K562 (cell line): Measurements from ENCODE around the gene GOLGA2. TPM values are rescaled to one million over a fixed set of nuclear protein-coding genes. Genes with fewer than 3 reads are reported as not detected.

Source experiments
- ATAC-seq: fragments of 200-7000 bp; cut with Tn5 transposase; 3 replicates; pipeline ENCODE4 v1.9.1; 2020; ENCODE audit warnings: moderate library complexity
- BruUV-seq: library from RNA; stranded (reverse); fragments of 400-500 nt; replicated peaks from 2 replicates; lab custom pipeline; 2021; lab: Mats Ljungman, UMichigan
- CTCF ChIA-PET: fragments of 300-600 bp; formaldehyde crosslinking; extraction: SDS; loops from one replicate; lab custom pipeline; 2021; ENCODE audit warnings: low intra/inter-chr PET ratio; lab: Yijun Ruan, JAX
- POLR2A ChIA-PET: fragments of 300-600, 350-650 bp; sonication (Branson Sonifier 250); formaldehyde crosslinking; extraction: SDS; loops from one replicate; lab custom pipeline; 2021; ENCODE audit warnings: antibody characterized with exemption, inconsistent platforms; lab: Yijun Ruan, JAX
- DNase-seq, 4 experiments: peaks; one replicate each; pipeline versions ENCODE4 v3.0.0 to v3.0.0-alpha.2; 2011 to 2018; ENCODE audit warnings: low spot score in 3 of 4, mixed read lengths in 3 of 4; ENCODE audit errors: extremely low read depth in 1 of 4
- FAIRE-seq: peaks from 2 replicates; lab custom pipeline; 2011; peaks lifted over from hg19 to GRCh38; lab: Jason Lieb, UNC
- H2AFZ ChIP-seq: 2 replicates; pipeline ENCODE4 v1.6.0; 2011; ENCODE audit warnings: low read depth, low read length, control low read depth, inconsistent platforms
- H3K27ac ChIP-seq: fragments of 200-600 bp; 3 replicates; pipeline ENCODE4 v1.8.0; 2011; ENCODE audit warnings: low read depth, mild to moderate bottlenecking, control low read depth, inconsistent platforms, low read length, moderate library complexity, mixed read lengths; ENCODE audit errors: extremely low read depth
- H3K27me3 ChIP-seq, 2 experiments: fragments of 300-600 bp in 1 of 2; 2 replicates in 1 of 2; 3 replicates in 1 of 2; pipeline versions ENCODE4 v1.6.0 to v1.8.0; 2011; ENCODE audit warnings: inconsistent platforms in 2 of 2, low read length in 2 of 2, mild to moderate bottlenecking in 1 of 2, mixed read lengths in 1 of 2, moderate library complexity in 1 of 2; ENCODE audit not compliant: control insufficient read depth in 2 of 2, insufficient read depth in 2 of 2
- H3K36me3 ChIP-seq: fragments of 300-600 bp; 3 replicates; pipeline ENCODE4 v1.8.0; 2011; ENCODE audit warnings: mild to moderate bottlenecking, low read length, inconsistent platforms; ENCODE audit not compliant: control insufficient read depth, insufficient read depth
- H3K4me1 ChIP-seq, 2 experiments: fragments of 200-600 bp in 1 of 2; replicated peaks in 1 of 2; 2 replicates in 1 of 2; 3 replicates in 1 of 2; pipeline versions ENCODE4 v1.5.1 to v1.8.0; 2011; ENCODE audit warnings: inconsistent platforms in 2 of 2, low read length in 2 of 2, mild to moderate bottlenecking in 1 of 2, mixed read lengths in 1 of 2, moderate library complexity in 1 of 2; ENCODE audit not compliant: control insufficient read depth in 2 of 2, insufficient read depth in 2 of 2
- H3K4me2 ChIP-seq: 2 replicates; pipeline ENCODE4 v1.6.1; 2011; ENCODE audit warnings: low read length, control low read depth, inconsistent platforms, mixed read lengths; ENCODE audit not compliant: insufficient read depth
- H3K4me3 ChIP-seq: fragments of 200-600 bp; sonication (generic), shearing (Covaris generic); 2 replicates; pipeline ENCODE4 v1.5.1; 2016; ENCODE audit warnings: control low read depth, inconsistent platforms
- H3K79me2 ChIP-seq: fragments of 200-600 bp; 3 replicates; pipeline ENCODE4 v1.8.0; 2011; ENCODE audit warnings: low read length, inconsistent platforms; ENCODE audit not compliant: control insufficient read depth, insufficient read depth
- H3K9ac ChIP-seq, 2 experiments: 2 replicates each; pipeline versions ENCODE4 v1.6.0 to v1.6.1; 2011; ENCODE audit warnings: low read depth in 2 of 2, low read length in 2 of 2, control low read depth in 1 of 2, inconsistent platforms in 1 of 2, mild to moderate bottlenecking in 1 of 2, mixed read lengths in 1 of 2; ENCODE audit not compliant: insufficient read depth in 1 of 2
- H3K9me1 ChIP-seq: one replicate; pipeline ENCODE4 v1.6.0; 2011; ENCODE audit warnings: inconsistent platforms, mild to moderate bottlenecking, low read length, moderate library complexity; ENCODE audit not compliant: control insufficient read depth, insufficient read depth
- H3K9me3 ChIP-seq: replicated peaks from 2 replicates; pipeline ENCODE4 v1.5.1; 2011; ENCODE audit warnings: low read depth, low read length, inconsistent platforms; ENCODE audit not compliant: control insufficient read depth, insufficient read depth
- H4K20me1 ChIP-seq: replicated peaks from 2 replicates; pipeline ENCODE4 v1.6.1; 2011; ENCODE audit warnings: low read length, inconsistent platforms, mixed read lengths; ENCODE audit not compliant: control insufficient read depth, insufficient read depth
- E2F3 ChIP-seq: fragments of 250-450 bp; sonication (Bioruptor Pico); IDR thresholded peaks from 2 replicates; pipeline ENCODE4 v1.4.0; 2020; ENCODE audit warnings: mild to moderate bottlenecking
- GTF2E2 ChIP-seq: fragments of 200-800 bp; sonication (Bioruptor generic); IDR thresholded peaks from 2 replicates; pipeline ENCODE4 v1.6.1; 2016; ENCODE audit warnings: missing genetic modification characterization, missing compliant biosample characterization
- KDM4B ChIP-seq, 2 experiments: fragments of 450-650 bp in 1 of 2; sonication (generic) in 1 of 2; IDR thresholded peaks; 2 replicates each; pipeline ENCODE4 v1.6.1; 2016 to 2017; ENCODE audit warnings: borderline replicate concordance in 2 of 2, antibody characterized with exemption in 1 of 2, low read depth in 1 of 2, mild to moderate bottlenecking in 1 of 2
- OTX1 ChIP-seq: fragments of 450-650 bp; formaldehyde crosslinking; IDR thresholded peaks from 2 replicates; pipeline ENCODE4 v1.4.0; 2022; ENCODE audit warnings: mild to moderate bottlenecking
- RFX7 ChIP-seq: fragments of 250-450 bp; sonication (Bioruptor Pico); IDR thresholded peaks from 2 replicates; pipeline ENCODE4 v1.5.1; 2021; ENCODE audit warnings: mild to moderate bottlenecking
- SIRT6 ChIP-seq: IDR thresholded peaks from one replicate; pipeline ENCODE4 v1.6.1; 2012; ENCODE audit warnings: low read depth, mild to moderate bottlenecking, control low read depth, inconsistent platforms, low read length, moderate library complexity
- SP1 ChIP-seq: sonication (generic); formaldehyde crosslinking; IDR thresholded peaks from 2 replicates; pipeline ENCODE4 v1.8.1; 2022; ENCODE audit warnings: mild to moderate bottlenecking, missing genetic modification reagents
- ZFP36 ChIP-seq: fragments of 150-350 bp; IDR thresholded peaks from 2 replicates; pipeline ENCODE4 v1.6.1; 2018; ENCODE audit warnings: low read length, low read depth; ENCODE audit not compliant: partially characterized antibody
- ZNF584 ChIP-seq: fragments of 200-800 bp; sonication (Bioruptor generic); IDR thresholded peaks from 2 replicates; pipeline ENCODE4 v1.6.1; 2016; ENCODE audit warnings: low read depth, mild to moderate bottlenecking, missing genetic modification characterization, missing compliant biosample characterization
- WGBS: fragments of 100-300 bp; shearing (Covaris generic); methylation state at CpG from one replicate; pipeline ENCODE4 v1.1.6; 2016; ENCODE audit warnings: low coverage, mixed read lengths; ENCODE audit not compliant: insufficient coverage; ENCODE audit errors: missing lambda C conversion rate; 5-methylcytosine and 5-hydroxymethylcytosine counted together
- in situ Hi-C: fragments of 300-500 bp; cut with MboI; formaldehyde crosslinking; loops from 4 replicates; pipeline ENCODE4 v1.15.0; 2018; ENCODE audit warnings: inconsistent platforms, mixed read lengths
- intact Hi-C: fragments of 100-400 bp; cut with micrococcal nuclease; formaldehyde crosslinking; loops from 2 replicates; pipeline ENCODE4 v1.14.2; 2022
- polyA plus RNA-seq, 8 experiments: library from polyadenylated mRNA; depleted of rRNA in 4 of 8; stranded (reverse) in 5 of 8; unstranded in 3 of 8; fragments of >200 nt; fragmentation: Nextera tagmentation in 2 of 8; fragmentation: Illumina TruSeq in 1 of 8; extraction: Ambion mirVana in 2 of 8; extraction: Trizol in 1 of 8; gene quantifications; 2 replicates each; pipeline versions ENCODE4 v1.2.1 to v1.2.3, GENCODE V29; 2011 to 2014; ENCODE audit warnings: inconsistent platforms in 1 of 8, missing spikeins in 1 of 8
- total RNA-seq, 7 experiments: library from RNA; depleted of rRNA in 6 of 7; stranded (reverse); fragments of >200 nt in 6 of 7; fragmentation: Illumina TruSeq in 2 of 7; extraction: Trizol in 2 of 7; gene quantifications; 2 replicates each; pipeline versions ENCODE4 v1.2.1 to v1.2.3, GENCODE V29; 2011 to 2021; ENCODE audit warnings: low replicate concordance in 1 of 7
- TF ChIP-seq, protein P1 (sequence below): fragments of 450-650 bp; conservative IDR thresholded peaks from 2 replicates; pipeline ENCODE4 v1.6.1; 2016; ENCODE audit warnings: missing genetic modification characterization, low read depth, mild to moderate bottlenecking, control low read depth, missing compliant biosample characterization
- TF ChIP-seq, protein P2 (sequence below): conservative IDR thresholded peaks from 2 replicates; pipeline ENCODE4 v1.6.1; 2011; ENCODE audit warnings: low read depth, mild to moderate bottlenecking, low read length; ENCODE audit not compliant: control insufficient read depth
- TF ChIP-seq, protein P3 (sequence below): fragments of 250-450 bp; sonication (Bioruptor Pico); IDR thresholded peaks from 2 replicates; pipeline ENCODE4 v1.8.0; 2022; ENCODE audit warnings: moderate library complexity, mild to moderate bottlenecking, inconsistent platforms
- TF ChIP-seq, protein P4 (sequence below): sonication (generic); formaldehyde crosslinking; IDR thresholded peaks from 2 replicates; pipeline ENCODE4 v1.8.1; 2023; ENCODE audit warnings: mild to moderate bottlenecking, missing genetic modification reagents
- TF ChIP-seq, protein P5 (sequence below), 2 experiments: IDR thresholded peaks; 2 replicates each; pipeline ENCODE4 v1.6.1; 2012; ENCODE audit warnings: improper control_type of control experiment in 2 of 2, low read depth in 2 of 2, low read length in 2 of 2, borderline replicate concordance in 1 of 2

Gene GOLGA2
- total and polyA plus RNA-seq, 9 of the 15 experiments (the other 6 are each of a cell fraction or from before 2014, with no cell fraction given) = 15.7 to 138 (median 76.0) TPM

DNA sequence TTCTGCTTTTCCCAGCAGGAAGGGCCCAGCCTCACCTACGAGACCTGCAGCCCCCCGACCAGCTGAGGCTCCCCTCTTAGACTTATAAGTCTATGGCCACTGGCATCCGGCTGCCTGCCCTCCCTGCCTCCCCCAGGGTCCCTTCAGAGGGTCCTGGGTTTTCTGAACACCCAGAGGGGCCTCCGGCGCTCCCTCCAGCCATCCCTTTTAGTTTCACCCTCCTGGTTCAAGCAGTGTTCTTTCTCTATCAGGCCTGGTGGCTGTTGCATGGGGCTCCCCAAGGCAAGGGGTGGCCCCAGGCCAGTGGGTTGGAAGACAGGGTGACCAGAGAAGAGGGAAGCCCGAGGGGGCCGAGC lies 21.8 kb downstream of the GOLGA2 start:
- Histone ChIP-seq H3K27ac (peak overlapping the region; percentile 50; the same call in 1 of the 3 replicates), H3K27me3 (no peaks in the 10 kb centered on the region), H3K9me3 (no peaks in the 10 kb centered on the region), H3K9ac (peak overlapping the region; percentile 54 to 96; a peak in 3 of 4 replicates), H3K36me3 (peaks cover 50% of the 10 kb centered on the region; the same call in 2 of the 3 replicates), H3K4me1 (peaks cover 51 to 77% of the 10 kb centered on the region in 2 experiments), H2AFZ (peak overlapping the region; percentile 52; the same call in 1 of the 2 replicates), H3K4me3 (no peak overlapping the region), H3K4me2 (peak overlapping the region; percentile 56), H3K9me1 (no peaks in the 10 kb centered on the region), H3K79me2 (peaks cover 29% of the 10 kb centered on the region; the same call in 2 of the 3 replicates), H4K20me1 (peaks cover 5% of the 10 kb centered on the region; the same call in 1 of the 2 replicates)
- in situ Hi-C loops = no loop called here
- ChIA-PET CTCF (no interaction called here), POLR2A (interaction anchor here (0.5 to 4.1 kb wide), 11 partner anchors 8 to 1438 kb away, joined by 3 to 37 read pairs (median 4); partner anchors contain the start of genes GOLGA2 and SWI5)
- DNase-seq (no peak), ATAC-seq (no peak), FAIRE-seq (no peak)
- intact Hi-C loops = no loop called here
- WGBS = 61% methylated on average over 7 of the region's 7 CpGs
- TF ChIP-seq, protein P1, sequence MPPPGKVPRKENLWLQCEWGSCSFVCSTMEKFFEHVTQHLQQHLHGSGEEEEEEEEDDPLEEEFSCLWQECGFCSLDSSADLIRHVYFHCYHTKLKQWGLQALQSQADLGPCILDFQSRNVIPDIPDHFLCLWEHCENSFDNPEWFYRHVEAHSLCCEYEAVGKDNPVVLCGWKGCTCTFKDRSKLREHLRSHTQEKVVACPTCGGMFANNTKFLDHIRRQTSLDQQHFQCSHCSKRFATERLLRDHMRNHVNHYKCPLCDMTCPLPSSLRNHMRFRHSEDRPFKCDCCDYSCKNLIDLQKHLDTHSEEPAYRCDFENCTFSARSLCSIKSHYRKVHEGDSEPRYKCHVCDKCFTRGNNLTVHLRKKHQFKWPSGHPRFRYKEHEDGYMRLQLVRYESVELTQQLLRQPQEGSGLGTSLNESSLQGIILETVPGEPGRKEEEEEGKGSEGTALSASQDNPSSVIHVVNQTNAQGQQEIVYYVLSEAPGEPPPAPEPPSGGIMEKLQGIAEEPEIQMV (tag) = no peak
- no peak for TF ChIP-seq OTX1 (CRISPR knock-in tag)
- no peak for TF ChIP-seq ZFP36
- no peak for TF ChIP-seq KDM4B (IDR thresholded peaks at IDR 0.05; ENCODE audit: borderline replicate concordance in 2 of 2, low read depth in 1 of 2)
- TF ChIP-seq GTF2E2 (tag) = no peak
- TF ChIP-seq SP1 = no peak
- TF ChIP-seq, protein P2, sequence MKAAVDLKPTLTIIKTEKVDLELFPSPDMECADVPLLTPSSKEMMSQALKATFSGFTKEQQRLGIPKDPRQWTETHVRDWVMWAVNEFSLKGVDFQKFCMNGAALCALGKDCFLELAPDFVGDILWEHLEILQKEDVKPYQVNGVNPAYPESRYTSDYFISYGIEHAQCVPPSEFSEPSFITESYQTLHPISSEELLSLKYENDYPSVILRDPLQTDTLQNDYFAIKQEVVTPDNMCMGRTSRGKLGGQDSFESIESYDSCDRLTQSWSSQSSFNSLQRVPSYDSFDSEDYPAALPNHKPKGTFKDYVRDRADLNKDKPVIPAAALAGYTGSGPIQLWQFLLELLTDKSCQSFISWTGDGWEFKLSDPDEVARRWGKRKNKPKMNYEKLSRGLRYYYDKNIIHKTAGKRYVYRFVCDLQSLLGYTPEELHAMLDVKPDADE = no peak
- TF ChIP-seq, protein P3, sequence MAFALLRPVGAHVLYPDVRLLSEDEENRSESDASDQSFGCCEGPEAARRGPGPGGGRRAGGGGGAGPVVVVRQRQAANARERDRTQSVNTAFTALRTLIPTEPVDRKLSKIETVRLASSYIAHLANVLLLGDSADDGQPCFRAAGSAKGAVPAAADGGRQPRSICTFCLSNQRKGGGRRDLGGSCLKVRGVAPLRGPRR (CRISPR knock-in tag) = no peak
- TF ChIP-seq, protein P4, sequence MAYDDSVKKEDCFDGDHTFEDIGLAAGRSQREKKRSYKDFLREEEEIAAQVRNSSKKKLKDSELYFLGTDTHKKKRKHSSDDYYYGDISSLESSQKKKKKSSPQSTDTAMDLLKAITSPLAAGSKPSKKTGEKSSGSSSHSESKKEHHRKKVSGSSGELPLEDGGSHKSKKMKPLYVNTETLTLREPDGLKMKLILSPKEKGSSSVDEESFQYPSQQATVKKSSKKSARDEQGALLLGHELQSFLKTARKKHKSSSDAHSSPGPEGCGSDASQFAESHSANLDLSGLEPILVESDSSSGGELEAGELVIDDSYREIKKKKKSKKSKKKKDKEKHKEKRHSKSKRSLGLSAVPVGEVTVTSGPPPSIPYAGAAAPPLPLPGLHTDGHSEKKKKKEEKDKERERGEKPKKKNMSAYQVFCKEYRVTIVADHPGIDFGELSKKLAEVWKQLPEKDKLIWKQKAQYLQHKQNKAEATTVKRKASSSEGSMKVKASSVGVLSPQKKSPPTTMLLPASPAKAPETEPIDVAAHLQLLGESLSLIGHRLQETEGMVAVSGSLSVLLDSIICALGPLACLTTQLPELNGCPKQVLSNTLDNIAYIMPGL (CRISPR knock-in tag) = no peak
- no peak for TF ChIP-seq ZNF584
- TF ChIP-seq, protein P5, sequence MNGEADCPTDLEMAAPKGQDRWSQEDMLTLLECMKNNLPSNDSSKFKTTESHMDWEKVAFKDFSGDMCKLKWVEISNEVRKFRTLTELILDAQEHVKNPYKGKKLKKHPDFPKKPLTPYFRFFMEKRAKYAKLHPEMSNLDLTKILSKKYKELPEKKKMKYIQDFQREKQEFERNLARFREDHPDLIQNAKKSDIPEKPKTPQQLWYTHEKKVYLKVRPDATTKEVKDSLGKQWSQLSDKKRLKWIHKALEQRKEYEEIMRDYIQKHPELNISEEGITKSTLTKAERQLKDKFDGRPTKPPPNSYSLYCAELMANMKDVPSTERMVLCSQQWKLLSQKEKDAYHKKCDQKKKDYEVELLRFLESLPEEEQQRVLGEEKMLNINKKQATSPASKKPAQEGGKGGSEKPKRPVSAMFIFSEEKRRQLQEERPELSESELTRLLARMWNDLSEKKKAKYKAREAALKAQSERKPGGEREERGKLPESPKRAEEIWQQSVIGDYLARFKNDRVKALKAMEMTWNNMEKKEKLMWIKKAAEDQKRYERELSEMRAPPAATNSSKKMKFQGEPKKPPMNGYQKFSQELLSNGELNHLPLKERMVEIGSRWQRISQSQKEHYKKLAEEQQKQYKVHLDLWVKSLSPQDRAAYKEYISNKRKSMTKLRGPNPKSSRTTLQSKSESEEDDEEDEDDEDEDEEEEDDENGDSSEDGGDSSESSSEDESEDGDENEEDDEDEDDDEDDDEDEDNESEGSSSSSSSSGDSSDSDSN (IDR thresholded peaks at IDR 0.05; ENCODE audit: borderline replicate concordance in 1 of 2, low read depth in 2 of 2, low read length in 2 of 2) = 0 out of 4 replicates have a peak, but pooled peaks of 1 of the 2 experiments have one; percentile 13
- TF ChIP-seq SIRT6 = no peak
- TF ChIP-seq RFX7 = 0 out of 2 replicates have a peak, but pooled peaks have one; percentile 5
- no peak for TF ChIP-seq E2F3 (CRISPR knock-in tag)
- no TSS peak for BruUV-seq
